ENCODE data around the gene SRPRB.

GRCh38 chr3:133782454-133782853, 23.2 kb upstream of the SRPRB start:
- TF ChIP-seq CTCF (conservative IDR thresholded peaks at IDR 0.05; ENCODE audit: low read depth, low read length), result no peak
- TF ChIP-seq EZH2 (IDR thresholded peaks at IDR 0.05; ENCODE audit: low read length, unreplicated experiment), result no peak

All from PC-3 (cell line).